ENCODE data around the gene HYOU1.
"Not testable (repeated sequence)": the region's sequence is repeated elsewhere in the genome, so short reads cannot be mapped to it uniquely, and the experiment has no call there.

HYOU1 gene

DNA sequence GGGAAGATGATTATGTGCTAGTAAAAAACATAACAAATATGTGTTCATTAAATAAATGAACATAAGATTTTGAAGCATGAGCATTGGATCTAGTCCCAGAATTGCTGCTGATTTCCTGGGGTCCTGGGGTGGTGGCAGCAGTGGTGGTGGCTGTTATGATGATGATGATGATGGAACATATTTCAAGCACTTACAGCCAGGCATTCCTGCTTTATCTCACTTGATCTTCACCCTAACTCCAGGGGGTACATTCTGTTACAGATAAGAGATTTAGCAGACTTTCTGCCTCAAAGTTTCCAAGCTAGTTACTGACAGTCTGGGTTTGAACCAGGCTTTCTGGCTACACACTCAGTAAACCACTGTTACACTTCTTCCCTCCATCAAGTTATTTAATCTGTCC is 33.3 kb downstream of the HYOU1 start:
- DNase-seq = no peak

DNA sequence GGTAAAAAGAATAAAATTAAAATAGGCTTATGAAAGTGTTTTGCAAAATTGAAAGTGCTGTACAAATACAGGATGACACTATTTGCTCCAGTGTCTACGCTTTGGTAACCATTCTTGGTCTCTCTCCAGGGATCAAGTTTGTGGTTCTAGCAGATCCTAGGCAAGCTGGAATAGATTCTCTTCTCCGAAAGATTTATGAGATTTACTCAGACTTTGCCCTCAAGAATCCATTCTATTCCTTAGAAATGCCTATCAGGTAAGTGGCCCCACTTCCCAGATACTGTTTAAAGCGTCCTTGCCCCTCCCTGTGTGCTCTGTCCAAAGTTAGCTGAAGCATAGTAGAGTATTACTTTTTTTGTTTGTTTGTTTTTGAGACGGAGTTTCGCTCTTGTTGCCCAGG is 35.4 kb downstream of the HYOU1 start:
- DNase-seq = no peak

DNA sequence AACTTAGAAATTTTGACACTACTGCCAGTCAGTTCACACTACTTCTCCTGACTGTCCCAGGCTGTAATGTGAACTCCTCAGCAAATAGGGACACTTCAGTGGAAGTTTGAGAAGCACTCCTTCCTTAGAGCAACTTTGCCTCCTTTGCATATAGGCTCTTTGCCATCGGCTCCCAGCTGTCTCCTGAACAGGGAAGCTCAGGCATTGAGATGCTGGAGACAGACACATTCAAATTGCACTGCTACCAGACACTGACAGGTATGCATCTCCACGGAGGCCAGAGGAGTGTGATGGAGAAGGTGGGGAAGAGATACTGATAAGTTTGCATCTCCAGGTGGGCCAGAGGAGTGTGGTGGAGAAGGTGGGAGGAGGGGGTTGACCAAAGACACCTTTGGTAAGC is 37.0 kb downstream of the HYOU1 start:
- no peak for DNase-seq

DNA sequence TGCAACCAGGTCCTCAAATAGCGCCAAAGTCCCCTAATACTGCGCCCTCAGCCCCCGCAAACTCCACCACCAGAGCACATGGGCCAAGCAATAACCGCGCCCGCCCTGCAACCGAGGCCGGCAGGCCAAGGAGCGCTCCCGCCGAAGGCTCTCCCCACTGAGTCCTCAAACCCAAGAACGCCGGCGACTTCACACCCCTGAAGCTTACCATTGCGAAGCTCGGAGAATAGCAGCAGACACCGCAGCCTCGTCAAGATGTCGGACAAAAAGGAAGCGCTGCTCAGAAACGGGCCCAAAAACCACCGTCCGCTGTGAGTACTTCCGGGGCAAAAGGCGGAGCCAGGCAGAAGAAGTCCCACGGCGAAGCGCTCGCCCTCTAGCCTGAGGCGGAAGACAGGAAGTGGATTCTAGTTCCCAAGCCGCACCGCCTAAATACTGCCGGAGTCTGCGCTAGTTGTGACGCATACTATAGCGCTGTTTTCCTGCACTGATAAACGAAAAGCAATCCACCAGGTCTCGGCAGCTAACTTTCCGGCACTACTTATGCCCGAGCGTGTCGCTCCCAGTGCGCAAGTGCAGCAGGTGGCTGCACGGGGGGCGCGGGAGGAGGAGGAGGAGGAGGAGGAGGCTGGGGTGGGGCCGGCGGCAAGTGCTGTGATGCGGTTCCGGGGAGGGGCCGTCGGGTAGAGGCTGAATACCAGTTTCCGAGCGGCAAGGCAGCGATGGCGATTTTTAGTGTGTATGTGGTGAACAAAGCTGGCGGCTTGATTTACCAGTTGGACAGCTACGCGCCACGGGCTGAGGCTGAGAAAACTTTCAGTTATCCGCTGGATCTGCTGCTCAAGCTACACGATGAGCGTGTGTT is 38.7 kb downstream of the HYOU1 start, which contains the start of the genes RPS25 and TRAPPC4:
RPS25 (minus strand) TSS at position 270 of the 865 bp plus-strand sequence; CDS start at position 211, 59 bp downstream.
TRAPPC4 (plus strand) TSS at position 693 of the 865 bp plus-strand sequence; CDS start at position 723, 30 bp downstream.
- DNase-seq = peak; percentile 97

DNA sequence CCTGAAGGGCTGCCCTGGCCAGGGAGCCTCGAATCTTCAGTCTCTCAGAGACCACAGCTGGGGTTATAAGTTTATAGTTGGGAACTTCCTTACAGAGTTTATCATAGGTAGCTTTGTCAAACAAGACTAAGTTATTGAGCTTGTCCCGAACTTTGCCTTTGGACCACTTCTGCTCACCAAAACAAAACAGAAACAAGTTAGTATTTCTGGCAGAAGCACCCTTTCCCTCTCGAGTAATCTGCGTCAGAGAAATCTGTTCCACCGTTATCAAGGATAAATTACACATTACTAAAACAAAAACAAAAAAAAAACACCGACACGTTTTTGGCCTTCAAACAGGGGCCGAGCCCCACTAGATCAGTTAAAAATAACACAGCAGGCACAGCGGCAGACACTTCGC is 39.6 kb downstream of the HYOU1 start:
- not testable (repeated sequence) for DNase-seq

DNA sequence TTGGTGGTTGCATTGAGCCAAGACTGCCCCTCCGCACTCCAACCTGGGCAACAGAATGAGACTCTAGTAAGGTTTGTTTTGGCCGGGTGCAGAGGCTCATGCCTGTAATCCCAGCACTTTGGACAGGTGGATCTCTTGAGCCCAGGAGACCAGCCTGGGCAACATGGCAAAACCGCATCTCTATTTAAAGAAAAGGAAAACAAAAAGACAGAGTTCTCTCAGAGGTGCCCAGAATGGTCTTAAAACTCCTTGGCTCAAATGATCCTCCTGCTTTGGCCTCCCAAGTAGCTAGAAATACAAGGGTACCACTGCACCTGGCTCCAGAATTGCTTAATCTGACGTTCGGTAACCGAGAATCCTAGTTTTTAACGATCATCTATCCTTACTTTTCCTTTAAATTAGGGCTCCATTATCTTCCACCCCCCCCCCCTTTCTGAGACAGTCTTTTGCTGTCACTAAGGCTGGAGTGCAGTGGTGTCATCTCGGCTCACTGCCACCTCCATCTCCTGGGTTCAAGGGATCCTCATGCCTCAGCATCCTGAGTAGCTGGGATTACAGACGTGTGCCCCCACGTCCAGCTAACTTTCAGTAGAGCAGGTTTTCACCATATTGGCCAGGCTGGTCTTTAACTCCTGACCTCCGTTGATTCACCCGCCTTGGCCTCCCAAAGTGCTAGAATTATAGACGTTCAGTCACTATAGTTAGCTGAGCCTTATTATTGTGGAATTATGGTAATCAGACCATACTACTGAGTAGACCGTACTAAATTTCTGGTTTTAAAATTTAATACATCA is 40.6 kb downstream of the HYOU1 start:
- no peak for DNase-seq

DNA sequence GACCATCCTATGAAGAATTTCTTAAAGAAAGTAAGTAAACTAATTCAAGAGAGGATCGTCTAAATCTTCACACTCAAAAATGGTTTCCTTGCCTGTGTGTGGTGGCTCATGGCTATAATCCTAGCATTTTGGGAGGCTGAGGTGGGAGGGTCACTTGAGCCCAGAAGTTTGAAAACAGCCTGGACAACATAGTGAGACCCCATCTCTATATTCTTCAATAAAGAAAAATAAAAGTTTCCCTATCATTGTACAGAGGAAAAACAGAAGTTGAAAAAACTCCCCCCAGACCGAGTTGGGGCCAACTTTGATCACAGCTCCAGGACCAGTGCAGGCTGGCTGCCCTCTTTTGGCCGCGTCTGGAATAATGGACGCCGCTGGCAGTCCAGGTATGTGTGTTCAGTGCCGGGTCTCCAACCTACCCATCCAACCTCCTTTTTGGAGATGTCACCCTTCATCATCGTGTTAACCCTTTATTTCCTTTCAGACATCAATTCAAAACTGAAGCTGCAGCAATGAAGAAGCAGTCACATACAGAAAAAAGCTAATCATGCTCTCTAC is 41.9 kb downstream of the HYOU1 start:
- DNase-seq = no peak

DNA sequence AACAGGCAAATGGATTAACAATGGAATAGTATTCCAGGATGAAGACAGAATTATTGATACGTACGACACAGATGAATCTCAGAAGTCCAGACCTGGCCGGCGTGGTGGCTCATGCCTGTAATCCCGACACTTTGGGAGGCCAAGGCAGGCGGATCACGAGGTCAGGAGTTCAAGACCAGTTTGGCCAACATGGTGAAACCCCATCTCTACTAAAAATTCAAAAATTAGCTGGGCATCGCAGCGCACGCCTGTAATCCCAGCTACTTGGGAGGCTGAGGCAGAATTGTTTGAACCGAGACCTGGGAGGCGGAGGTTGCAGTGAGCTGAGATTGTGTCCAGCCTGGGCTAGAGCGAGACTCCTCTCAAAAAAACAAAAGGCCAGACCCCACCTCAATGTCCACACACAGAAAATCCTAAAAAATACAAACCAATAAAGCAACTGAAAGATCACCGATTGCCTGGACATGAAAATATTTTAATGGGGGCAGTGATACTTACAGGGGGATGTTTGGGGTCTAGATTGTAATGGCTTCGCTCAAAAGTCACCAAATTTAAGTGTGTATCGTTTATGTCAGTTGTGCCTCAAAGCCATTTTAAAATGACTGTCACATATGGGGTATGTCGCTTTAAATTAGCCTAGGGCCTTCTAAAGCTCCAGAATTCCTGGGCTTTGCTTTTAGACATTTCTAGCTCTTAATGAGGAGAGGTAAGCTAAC is 42.6 kb downstream of the HYOU1 start:
- no peak for DNase-seq

DNA sequence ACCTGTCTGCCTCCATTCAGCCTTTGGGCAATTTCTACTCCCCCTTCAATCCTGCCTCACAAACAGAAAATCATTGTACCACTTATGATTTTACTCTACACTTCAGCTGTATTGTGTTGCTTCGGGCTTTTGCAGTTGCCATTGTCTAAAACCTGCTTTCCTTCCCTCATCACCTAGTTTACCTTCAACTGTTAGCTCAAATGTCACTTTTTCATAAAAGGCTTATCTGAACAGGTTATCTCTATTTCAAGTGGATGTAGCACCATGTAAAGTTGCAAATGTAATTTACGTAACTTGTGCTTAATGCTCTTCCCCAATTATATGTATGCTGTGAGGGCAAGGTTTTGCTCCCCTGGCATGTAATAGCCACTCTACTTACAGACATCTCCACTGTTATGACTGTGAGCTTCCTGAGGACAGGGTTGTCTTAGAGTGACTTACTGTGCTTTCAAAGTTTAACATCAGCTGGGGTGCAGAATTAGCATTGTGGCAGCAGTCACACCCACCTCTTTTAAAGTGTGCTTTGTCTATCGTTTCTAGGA is 44.3 kb downstream of the HYOU1 start:
- no peak for DNase-seq

DNA sequence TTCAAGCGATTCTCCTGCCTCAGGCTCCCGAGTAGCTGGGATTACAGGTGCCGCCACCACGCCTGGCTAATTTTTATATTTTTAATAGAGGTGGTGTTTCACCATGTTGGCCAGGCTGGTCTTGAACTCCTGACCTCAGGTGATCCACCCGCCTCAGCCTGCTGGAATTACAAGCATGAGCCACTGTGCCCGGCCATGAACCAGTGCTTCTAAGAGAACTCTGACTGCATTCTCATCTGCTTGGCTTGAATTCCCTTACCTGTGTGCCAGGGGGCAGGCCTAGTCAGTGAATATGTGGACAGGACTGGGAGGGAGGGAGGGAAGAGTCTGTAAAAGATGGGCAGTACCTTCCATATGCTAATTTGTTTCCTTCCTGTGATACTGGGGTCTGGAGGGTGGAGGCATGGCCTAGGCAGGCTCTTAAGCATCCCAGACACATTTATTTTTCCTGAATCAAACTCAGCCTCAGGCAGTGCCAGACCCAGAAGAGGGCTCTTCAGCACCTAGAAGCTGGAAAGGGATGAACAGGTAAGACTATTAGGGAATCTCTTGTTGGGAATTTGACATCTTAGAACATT is 45.4 kb downstream of the HYOU1 start:
- DNase-seq = no peak

DNA sequence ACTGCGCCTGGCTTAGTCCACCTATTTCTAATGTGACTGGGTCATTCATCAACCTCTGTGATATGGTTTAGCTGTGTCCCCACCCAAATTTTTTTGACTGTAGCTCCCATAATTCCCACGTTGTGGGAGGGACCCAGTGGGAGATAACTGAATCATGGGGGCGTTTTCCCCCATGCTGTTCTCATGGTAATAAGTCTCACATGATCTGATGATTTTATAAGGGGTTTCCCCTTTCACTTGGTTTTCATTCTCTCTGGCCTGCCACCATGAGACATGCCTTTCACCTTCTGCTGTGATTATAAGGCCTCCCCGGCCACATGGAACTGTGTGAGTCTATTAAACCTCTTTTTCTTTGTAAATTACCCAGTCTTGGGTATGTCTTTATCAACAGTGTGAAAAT is 50.3 kb downstream of the HYOU1 start:
- DNase-seq = no peak

DNA sequence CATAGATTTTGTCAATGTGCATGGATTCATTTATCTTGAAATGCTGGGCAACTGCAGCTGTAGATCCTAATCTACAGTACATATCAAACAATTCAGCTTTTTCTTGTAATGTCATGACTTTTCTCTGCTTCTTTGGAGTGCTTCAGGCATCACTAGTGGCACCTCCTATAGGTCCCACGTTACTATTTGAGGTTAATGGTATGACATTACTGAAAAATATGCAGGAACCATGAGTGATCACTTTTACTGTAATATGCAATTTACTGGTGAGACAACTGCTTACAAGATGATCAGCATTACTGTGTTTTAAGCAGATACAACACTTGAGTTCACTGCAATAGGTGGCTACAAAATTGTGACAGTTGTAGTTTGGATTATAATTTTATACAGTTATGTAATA is 56.1 kb downstream of the HYOU1 start:
- DNase-seq = no peak

DNA sequence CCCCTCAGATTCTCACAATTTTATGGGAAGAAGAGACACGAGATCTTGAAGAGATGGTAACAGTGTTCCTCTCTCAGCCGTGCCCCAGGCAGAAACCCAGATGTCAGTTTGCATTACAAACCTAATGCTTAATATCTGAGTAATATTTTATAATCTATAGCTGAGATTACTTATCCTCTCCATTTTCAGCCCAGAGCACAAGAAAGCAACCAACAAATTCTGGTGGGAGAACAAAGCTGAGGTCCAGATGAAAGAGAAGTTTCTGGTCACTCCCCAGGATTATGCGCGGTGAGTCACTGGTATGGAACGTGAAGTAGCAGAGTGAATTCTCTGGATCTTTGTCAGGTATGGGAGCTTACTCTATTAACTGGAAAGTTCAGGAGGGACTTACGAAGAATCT is 58.2 kb downstream of the HYOU1 start:
- DNase-seq = no peak

DNA sequence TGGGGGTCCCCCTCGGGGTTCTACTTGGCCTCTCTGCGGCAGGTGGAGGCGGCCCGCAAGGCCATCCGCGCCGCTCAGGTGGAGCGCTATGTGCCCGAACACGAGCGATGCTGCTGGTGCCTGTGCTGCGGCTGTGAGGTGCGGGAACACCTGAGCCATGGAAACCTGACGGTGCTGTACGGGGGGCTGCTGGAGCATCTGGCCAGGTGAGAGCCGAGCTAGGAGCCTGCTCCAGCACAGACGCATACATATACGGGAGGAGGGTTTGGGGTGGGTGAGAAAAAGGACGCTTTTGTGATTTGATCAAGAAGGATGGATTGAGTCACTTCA is 58.7 kb downstream of the HYOU1 start:
- DNase-seq = no peak

DNA sequence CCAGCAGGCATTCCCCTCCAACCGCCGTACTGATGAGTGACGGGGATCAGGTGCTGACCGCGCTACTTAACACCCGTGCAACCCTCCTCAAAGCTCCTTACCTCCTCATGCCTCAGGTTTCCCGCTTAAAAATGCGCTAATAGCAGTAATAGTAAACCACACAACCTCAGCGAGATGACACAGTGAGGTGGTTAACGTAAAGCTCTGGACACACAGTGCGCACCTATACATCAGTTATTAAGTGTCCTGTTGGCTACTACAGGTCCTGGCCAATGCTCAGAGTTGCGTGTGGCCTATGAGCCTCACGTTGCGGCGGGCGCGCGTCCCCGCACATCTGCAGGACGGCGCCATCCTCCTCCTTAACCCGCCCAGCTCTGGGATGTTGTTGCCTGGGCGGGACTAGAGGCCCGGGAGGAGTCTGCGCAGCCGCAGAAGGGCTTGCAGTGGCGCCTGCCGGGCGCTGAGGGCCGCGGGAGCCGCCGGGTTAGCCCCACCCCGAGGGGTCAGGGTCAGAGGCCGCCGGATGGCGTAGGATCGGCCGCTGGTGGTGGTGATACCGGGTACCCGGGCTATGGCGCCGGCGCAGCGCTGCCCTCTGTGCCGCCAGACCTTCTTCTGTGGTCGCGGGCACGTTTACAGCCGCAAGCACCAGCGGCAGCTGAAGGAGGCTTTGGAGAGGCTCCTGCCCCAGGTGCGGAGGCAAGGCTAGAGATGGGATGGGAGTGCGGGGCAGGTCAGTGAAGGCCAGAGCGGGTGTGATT is 59.2 kb downstream of the HYOU1 start, which contains the start of gene CENATAC:
CENATAC (plus strand) TSS at position 512 of the 761 bp plus-strand sequence; CDS start at position 572, 60 bp downstream.
- DNase-seq = peak; percentile 94

DNA sequence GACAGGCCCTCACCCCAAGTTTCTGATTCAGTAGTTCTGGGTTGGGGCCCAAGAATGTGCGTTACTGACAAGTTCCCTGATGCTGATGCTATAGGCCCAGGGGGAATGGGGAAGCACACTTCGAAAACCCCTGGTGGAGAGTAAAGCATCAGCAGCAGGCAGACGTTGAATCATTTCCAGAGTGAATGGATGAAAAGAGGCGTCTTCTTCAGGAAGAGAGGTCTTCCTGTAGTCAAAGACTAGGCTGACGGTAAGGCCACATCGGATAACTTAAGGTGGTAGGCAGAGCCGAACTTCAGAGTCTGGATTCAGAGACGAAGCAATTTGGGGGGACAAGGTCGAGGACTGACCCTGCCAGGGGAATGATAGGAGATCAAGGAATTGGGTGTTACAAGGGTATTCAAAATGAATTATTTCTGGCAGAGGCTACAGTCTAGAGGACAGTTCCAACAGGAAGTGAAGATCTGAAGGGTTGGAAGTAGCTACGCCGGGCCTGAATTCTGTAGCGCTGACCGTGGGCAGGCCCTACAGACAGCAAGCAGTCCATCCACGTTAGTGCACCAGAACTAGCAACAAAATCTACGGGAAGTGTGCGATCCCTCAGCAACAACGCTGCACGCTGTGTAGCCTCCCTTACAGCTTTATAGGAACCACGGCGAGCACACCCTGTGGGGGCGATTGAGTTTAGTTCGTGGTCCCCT is 59.9 kb downstream of the HYOU1 start:
- no peak for DNase-seq

Measured in right kidney (tissue), 1 donor.